NCI-H69 (cell line): Measurements from ENCODE around the gene ZBED3.
"Not testable (repeated sequence)": the region's sequence is repeated elsewhere in the genome, so short reads cannot be mapped to it uniquely, and the experiment has no call there.

Experiments used
- DNase-seq: peaks from one replicate; lab custom pipeline; 2025; lab: John Stamatoyannopoulos, UW

Gene ZBED3

GRCh38 chr5:77086689-77087483, at the start of gene ZBED3:
ZBED3 (minus strand) TSS chr5:77087285; CDS start chr5:77077878, 9,407 bp downstream.
- DNase-seq, result peak; percentile 91

- DNase-seq, result peak; percentile 62
Measured at GRCh38 chr5:77133061-77133758, 46.1 kb upstream of the ZBED3 start.

- DNase-seq, result peak; percentile 40
Measured at GRCh38 chr5:77131361-77131760, 44.3 kb upstream of the ZBED3 start.

GRCh38 chr5:77129391-77129990, 42.4 kb upstream of the ZBED3 start:
- DNase-seq, result peak; percentile 83

GRCh38 chr5:77128411-77129061, 41.5 kb upstream of the ZBED3 start:
- no peak for DNase-seq

GRCh38 chr5:77123057-77123456, 36.0 kb upstream of the ZBED3 start:
- no peak for DNase-seq

GRCh38 chr5:77120706-77121105, 33.6 kb upstream of the ZBED3 start:
- no peak for DNase-seq

GRCh38 chr5:77120086-77120485, 33.0 kb upstream of the ZBED3 start:
- no peak for DNase-seq

GRCh38 chr5:77117161-77117560, 30.1 kb upstream of the ZBED3 start:
- no peak for DNase-seq

GRCh38 chr5:77107035-77107434, 19.9 kb upstream of the ZBED3 start:
- not testable (repeated sequence) for DNase-seq

- DNase-seq, result no peak
Measured at GRCh38 chr5:77104813-77105212, 17.7 kb upstream of the ZBED3 start.

GRCh38 chr5:77103457-77103856, 16.4 kb upstream of the ZBED3 start:
- DNase-seq, result no peak

- DNase-seq, result no peak
Measured at GRCh38 chr5:77102549-77102948, 15.5 kb upstream of the ZBED3 start.

- DNase-seq, result no peak
Measured at GRCh38 chr5:77101298-77101697, 14.2 kb upstream of the ZBED3 start.

- no peak for DNase-seq
Measured at GRCh38 chr5:77095189-77095588, 8.1 kb upstream of the ZBED3 start.

GRCh38 chr5:77087484-77088261, 588 bp upstream of the ZBED3 start:
- no peak for DNase-seq

- peak; percentile 97 for DNase-seq
Measured at GRCh38 chr5:77086368-77086688, 757 bp downstream of the ZBED3 start.

GRCh38 chr5:77083088-77083487, 4.0 kb downstream of the ZBED3 start:
- DNase-seq, result no peak

- DNase-seq, result no peak
Measured at GRCh38 chr5:77082280-77082679, 4.8 kb downstream of the ZBED3 start.

- peak; percentile 51 for DNase-seq
Measured at GRCh38 chr5:77080905-77081304, 6.2 kb downstream of the ZBED3 start.

- not testable (repeated sequence) for DNase-seq
Measured at GRCh38 chr5:77080479-77080878, 6.6 kb downstream of the ZBED3 start.

GRCh38 chr5:77077829-77078176, 9.3 kb downstream of the ZBED3 start:
- DNase-seq, result no peak
